Activated naive CD8-positive, alpha-beta T cell treated with anti-CD3 and anti-CD28 coated beads for 36 hours (primary cell): ENCODE results near the gene ANKRD44. TPM values are rescaled to one million over a fixed set of nuclear protein-coding genes. Genes with fewer than 3 reads are reported as not detected.
"Not testable (repeated sequence)": the region's sequence is repeated elsewhere in the genome, so short reads cannot be mapped to it uniquely, and the experiment has no call there.

Experiments
- DNase-seq: peaks from one replicate; pipeline ENCODE4 v3.0.0; 2021
- H3K27ac Mint-ChIP-seq: one replicate; pipeline ENCODE4 v1.8.0; 2022; ENCODE audit warnings: mild to moderate bottlenecking, moderate library complexity, mixed read lengths
- H3K27me3 Mint-ChIP-seq: one replicate; pipeline ENCODE4 v1.8.0; 2022; ENCODE audit warnings: mild to moderate bottlenecking, mixed read lengths
- H3K36me3 Mint-ChIP-seq: one replicate; pipeline ENCODE4 v1.8.0; 2021; ENCODE audit warnings: mild to moderate bottlenecking, mixed read lengths
- H3K4me1 Mint-ChIP-seq: one replicate; pipeline ENCODE4 v1.8.0; 2021; ENCODE audit warnings: mixed read lengths
- H3K4me3 Mint-ChIP-seq: one replicate; pipeline ENCODE4 v1.8.0; 2022; ENCODE audit warnings: mild to moderate bottlenecking, moderate library complexity, mixed read lengths
- H3K9me3 Mint-ChIP-seq: one replicate; pipeline ENCODE4 v1.8.0; 2022; ENCODE audit warnings: mixed read lengths
- total RNA-seq, 2 experiments: library from RNA; stranded (reverse); gene quantifications; one replicate each; pipeline ENCODE4 v1.2.3, GENCODE V29; 2021

ANKRD44 gene
- total RNA-seq, 2 experiments from 2014 or later, result 118 to 121 TPM

- no peaks in the 10 kb centered on the region for H3K27me3 Mint-ChIP-seq
- peak overlapping the region; percentile 90 for H3K27ac Mint-ChIP-seq
- no peaks in the 10 kb centered on the region for H3K9me3 Mint-ChIP-seq
- no peak for DNase-seq
- peaks cover 73% of the 10 kb centered on the region for H3K4me1 Mint-ChIP-seq
- peak overlapping the region; percentile 86 for H3K4me3 Mint-ChIP-seq
- H3K36me3 Mint-ChIP-seq, result peaks cover 38% of the 10 kb centered on the region
Measured at GRCh38 chr2:197307236-197307932, 3.2 kb downstream of the ANKRD44 start.

GRCh38 chr2:197306696-197307040, 3.9 kb downstream of the ANKRD44 start:
- no peaks in the 10 kb centered on the region for H3K9me3 Mint-ChIP-seq
- DNase-seq, result peak; percentile 31
- H3K36me3 Mint-ChIP-seq, result peaks cover 44% of the 10 kb centered on the region
- H3K4me3 Mint-ChIP-seq, result peak overlapping the region; percentile 86
- H3K27me3 Mint-ChIP-seq, result no peaks in the 10 kb centered on the region
- peak overlapping the region; percentile 90 for H3K27ac Mint-ChIP-seq
- H3K4me1 Mint-ChIP-seq, result peaks cover 72% of the 10 kb centered on the region

- Mint-ChIP-seq H3K36me3 (peaks cover 47% of the 10 kb centered on the region), H3K27ac (peak overlapping the region; percentile 90), H3K27me3 (no peaks in the 10 kb centered on the region), H3K4me3 (peak overlapping the region; percentile 86), H3K4me1 (peaks cover 70% of the 10 kb centered on the region), H3K9me3 (no peaks in the 10 kb centered on the region)
- DNase-seq, result no peak
Measured at GRCh38 chr2:197306024-197306695, 4.4 kb downstream of the ANKRD44 start.

DNA sequence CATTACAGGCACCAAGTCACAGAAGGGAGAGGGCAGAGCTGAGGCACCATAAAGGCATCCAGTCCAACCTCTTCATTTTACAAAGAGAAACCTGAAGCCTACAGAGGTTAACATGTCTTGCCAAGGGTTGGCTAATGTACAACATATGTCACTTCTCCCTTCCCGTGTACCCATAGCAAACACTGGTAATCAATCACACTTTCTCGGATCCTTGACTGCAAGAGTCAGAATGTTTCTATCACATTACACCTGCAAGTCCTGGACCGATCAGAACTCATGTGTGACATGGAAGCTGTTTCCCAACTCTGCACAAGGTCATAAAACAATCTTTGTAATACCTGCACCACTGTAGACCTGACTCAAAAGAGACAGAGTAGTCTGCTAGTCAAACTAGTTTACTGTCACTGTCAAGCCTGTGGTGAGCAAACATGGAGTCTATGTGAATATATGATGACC, 6.0 kb downstream of the ANKRD44 start:
- no peak for DNase-seq
- peaks cover 58% of the 10 kb centered on the region for H3K36me3 Mint-ChIP-seq
- peaks cover 1% of the 10 kb centered on the region for H3K9me3 Mint-ChIP-seq
- no peaks in the 10 kb centered on the region for H3K27me3 Mint-ChIP-seq
- peaks cover 84% of the 10 kb centered on the region for H3K4me1 Mint-ChIP-seq
- peak overlapping the region; percentile 90 for H3K27ac Mint-ChIP-seq
- peak overlapping the region; percentile 86 for H3K4me3 Mint-ChIP-seq

GRCh38 chr2:197300139-197300538, 10.4 kb downstream of the ANKRD44 start:
- peaks cover 71% of the 10 kb centered on the region for H3K36me3 Mint-ChIP-seq
- no peak for DNase-seq

DNA sequence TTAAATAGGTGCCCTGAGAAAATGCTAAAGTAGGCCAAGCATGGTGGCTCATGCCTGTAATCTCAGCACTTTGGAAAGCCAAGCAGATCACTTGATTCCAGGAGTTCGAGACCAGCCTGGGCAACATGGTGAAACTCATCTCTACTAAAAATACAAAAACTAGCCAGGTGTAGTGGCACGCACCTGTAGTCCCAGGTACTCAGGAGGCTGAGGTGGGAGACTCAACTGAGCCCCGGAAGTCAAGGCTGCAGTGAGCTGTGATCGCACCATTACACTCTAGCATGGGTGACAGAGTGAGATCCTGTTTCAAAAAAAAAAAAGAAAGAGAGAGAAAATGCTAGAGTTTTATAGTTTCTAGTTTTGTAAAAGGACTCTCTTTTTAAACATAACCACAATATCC, 12.0 kb downstream of the ANKRD44 start:
- Mint-ChIP-seq H3K9me3 (peaks cover 16% of the 10 kb centered on the region), H3K36me3 (peaks cover 75% of the 10 kb centered on the region), H3K27ac (peak overlapping the region; percentile 92), H3K4me3 (peak overlapping the region; percentile 56), H3K4me1 (peaks cover 91% of the 10 kb centered on the region), H3K27me3 (no peaks in the 10 kb centered on the region)
- DNase-seq, result no peak

More at GRCh38 chr2:197300139-197300538, 10.4 kb downstream of the ANKRD44 start:
- peak overlapping the region; percentile 1 for H3K4me3 Mint-ChIP-seq
- peak overlapping the region; percentile 92 for H3K27ac Mint-ChIP-seq
- H3K27me3 Mint-ChIP-seq, result no peaks in the 10 kb centered on the region
- peaks cover 16% of the 10 kb centered on the region for H3K9me3 Mint-ChIP-seq
- peaks cover 91% of the 10 kb centered on the region for H3K4me1 Mint-ChIP-seq

GRCh38 chr2:197297772-197298318, 12.7 kb downstream of the ANKRD44 start:
- H3K9me3 Mint-ChIP-seq, result peaks cover 16% of the 10 kb centered on the region
- H3K27me3 Mint-ChIP-seq, result no peaks in the 10 kb centered on the region
- peak overlapping the region; percentile 56 for H3K4me3 Mint-ChIP-seq
- peaks cover 73% of the 10 kb centered on the region for H3K36me3 Mint-ChIP-seq
- H3K4me1 Mint-ChIP-seq, result peaks cover 92% of the 10 kb centered on the region
- peak overlapping the region; percentile 92 for H3K27ac Mint-ChIP-seq
- DNase-seq, result no peak

- Mint-ChIP-seq H3K4me3 (peak overlapping the region; percentile 67), H3K36me3 (peaks cover 74% of the 10 kb centered on the region), H3K27me3 (no peaks in the 10 kb centered on the region), H3K27ac (peak overlapping the region; percentile 92), H3K9me3 (peaks cover 16% of the 10 kb centered on the region), H3K4me1 (peaks cover 93% of the 10 kb centered on the region)
- no peak for DNase-seq
Measured at GRCh38 chr2:197297266-197297665, 13.3 kb downstream of the ANKRD44 start.

- peak overlapping the region; percentile 67 for H3K4me3 Mint-ChIP-seq
- DNase-seq, result no peak
- H3K9me3 Mint-ChIP-seq, result peaks cover 20% of the 10 kb centered on the region
- peak overlapping the region; percentile 92 for H3K27ac Mint-ChIP-seq
- peaks cover 75% of the 10 kb centered on the region for H3K36me3 Mint-ChIP-seq
- peaks cover 93% of the 10 kb centered on the region for H3K4me1 Mint-ChIP-seq
- no peaks in the 10 kb centered on the region for H3K27me3 Mint-ChIP-seq
Measured at GRCh38 chr2:197296835-197297234, 13.7 kb downstream of the ANKRD44 start.

DNA sequence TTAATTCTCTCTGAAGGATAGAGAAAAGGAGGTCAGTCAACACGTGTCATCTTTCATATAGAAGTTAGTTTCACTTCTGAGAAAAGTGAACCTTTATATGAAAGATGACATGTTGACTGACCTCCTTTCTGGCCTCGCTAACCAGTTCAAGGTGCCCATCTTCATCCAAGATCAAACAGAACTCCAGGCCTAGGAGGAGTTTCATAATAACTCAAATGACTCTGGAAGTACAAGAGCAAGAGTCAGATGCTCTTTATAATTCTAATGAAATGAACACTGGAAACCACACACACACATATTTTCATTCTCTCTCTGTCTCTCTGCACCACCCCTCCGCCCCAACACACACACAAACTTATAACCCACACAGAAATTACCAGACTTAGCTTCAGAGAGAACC, 16.3 kb downstream of the ANKRD44 start:
- no peak for DNase-seq
- Mint-ChIP-seq H3K27me3 (no peaks in the 10 kb centered on the region), H3K4me1 (peaks cover 88% of the 10 kb centered on the region), H3K4me3 (peak overlapping the region; percentile 65), H3K36me3 (peaks cover 69% of the 10 kb centered on the region), H3K27ac (peak overlapping the region; percentile 92), H3K9me3 (peaks cover 26% of the 10 kb centered on the region)

DNA sequence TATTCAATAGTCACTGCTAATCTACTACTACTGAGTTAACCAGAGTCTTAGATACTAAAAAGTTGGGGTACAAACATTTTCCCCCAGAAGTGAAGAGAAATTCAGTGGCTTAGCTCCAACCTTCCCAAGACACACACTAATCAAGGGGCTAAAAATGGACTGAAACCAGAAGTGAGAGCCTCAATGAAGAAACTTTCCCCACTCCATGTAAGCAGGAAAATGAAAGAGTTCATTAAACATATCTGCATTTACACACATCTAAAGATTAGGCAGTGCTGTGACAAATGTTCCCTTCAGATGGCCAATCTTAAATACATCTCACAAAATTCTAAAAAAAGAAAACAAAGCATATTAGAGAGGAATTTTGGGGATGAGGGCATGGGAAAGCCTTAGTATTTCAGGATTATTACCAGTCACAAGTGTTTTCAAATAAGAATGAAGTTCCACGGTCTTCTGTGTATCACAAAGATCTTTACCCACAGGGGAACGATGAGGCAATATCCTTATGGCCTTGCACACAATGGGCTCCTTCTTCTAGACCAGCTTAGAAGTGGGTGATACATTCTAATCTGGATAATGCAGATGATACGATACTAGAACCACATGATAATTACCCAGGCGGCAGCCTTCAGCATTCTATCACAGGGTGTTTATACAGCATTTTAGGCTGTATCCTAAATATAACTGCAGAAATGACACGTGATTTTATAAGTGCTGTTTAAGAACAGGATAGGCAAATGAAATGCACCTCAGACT, 17.1 kb downstream of the ANKRD44 start:
- peak overlapping the region; percentile 92 for H3K27ac Mint-ChIP-seq
- H3K4me3 Mint-ChIP-seq, result peak overlapping the region; percentile 65
- H3K9me3 Mint-ChIP-seq, result peaks cover 24% of the 10 kb centered on the region
- peaks cover 84% of the 10 kb centered on the region for H3K4me1 Mint-ChIP-seq
- DNase-seq, result peak; percentile 41
- no peaks in the 10 kb centered on the region for H3K27me3 Mint-ChIP-seq
- peaks cover 66% of the 10 kb centered on the region for H3K36me3 Mint-ChIP-seq

GRCh38 chr2:197292619-197293018, 18.0 kb downstream of the ANKRD44 start:
- peaks cover 82% of the 10 kb centered on the region for H3K4me1 Mint-ChIP-seq
- peaks cover 18% of the 10 kb centered on the region for H3K9me3 Mint-ChIP-seq
- peak overlapping the region; percentile 65 for H3K4me3 Mint-ChIP-seq
- no peaks in the 10 kb centered on the region for H3K27me3 Mint-ChIP-seq
- H3K27ac Mint-ChIP-seq, result peak overlapping the region; percentile 92
- H3K36me3 Mint-ChIP-seq, result peaks cover 66% of the 10 kb centered on the region
- DNase-seq, result no peak

DNA sequence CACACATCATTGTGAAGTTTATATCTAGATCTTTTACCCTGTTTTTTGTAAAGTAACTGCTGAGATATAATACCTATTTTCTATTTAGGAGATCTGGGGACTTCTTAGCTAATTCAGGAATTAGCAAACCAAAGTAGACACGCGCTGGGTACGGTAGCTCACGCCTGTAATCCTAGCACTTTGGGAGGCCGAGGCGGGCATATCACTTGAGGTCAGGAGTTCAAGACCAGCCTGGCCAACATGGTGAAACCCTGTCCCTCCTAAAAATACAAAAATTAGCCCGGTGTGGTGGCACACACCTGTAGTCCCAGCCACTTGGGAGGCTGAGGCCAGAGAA, 23.0 kb downstream of the ANKRD44 start:
- Mint-ChIP-seq H3K27ac (peak overlapping the region; percentile 96), H3K4me3 (peak overlapping the region; percentile 74)

GRCh38 chr2:197286805-197287595, 23.6 kb downstream of the ANKRD44 start:
- peaks cover 73% of the 10 kb centered on the region for H3K4me1 Mint-ChIP-seq
- peak; percentile 42 for DNase-seq
- peaks cover 19% of the 10 kb centered on the region for H3K9me3 Mint-ChIP-seq
- H3K27me3 Mint-ChIP-seq, result no peaks in the 10 kb centered on the region
- peaks cover 60% of the 10 kb centered on the region for H3K36me3 Mint-ChIP-seq
- H3K27ac Mint-ChIP-seq, result peak overlapping the region; percentile 96
- H3K4me3 Mint-ChIP-seq, result peak overlapping the region; percentile 74

More for the DNA sequence above, 23.0 kb downstream of the ANKRD44 start:
- DNase-seq, H3K27me3 Mint-ChIP-seq: not testable (repeated sequence)
- Mint-ChIP-seq H3K9me3 (peaks cover 20% of the 10 kb centered on the region), H3K4me1 (peaks cover 73% of the 10 kb centered on the region), H3K36me3 (peaks cover 60% of the 10 kb centered on the region)
